HepG2 (cell line): ENCODE data around the gene GCH1. TPM values are rescaled to one million over a fixed set of nuclear protein-coding genes. Genes with fewer than 3 reads are reported as not detected.
A peak's percentile ranks its signal among the peaks of the same experiment; 100 is the strongest.

ENCODE experiments used
- CEBPG ChIP-seq: IDR thresholded peaks from 2 replicates; pipeline ENCODE4 v1.6.1; 2016
- CHD4 ChIP-seq: fragments of 200-600 bp; sonication (generic); IDR thresholded peaks from 2 replicates; pipeline ENCODE4 v1.7.0; 2017; ENCODE audit warnings: mild to moderate bottlenecking, low read length, borderline replicate concordance
- EP300 ChIP-seq, 3 experiments: sonication (generic) in 1 of 3; formaldehyde crosslinking in 1 of 3; IDR thresholded peaks; 2 replicates each; pipeline versions ENCODE4 v1.5.1 to v1.6.1; 2011 to 2020; ENCODE audit warnings: low read depth in 2 of 3, low read length in 2 of 3, borderline replicate concordance in 1 of 3, improper control_type of control experiment in 1 of 3, mild to moderate bottlenecking in 1 of 3, missing genetic modification reagents in 1 of 3, moderate library complexity in 1 of 3
- FOXK1 ChIP-seq: sonication (generic); formaldehyde crosslinking; IDR thresholded peaks from 2 replicates; pipeline ENCODE4 v1.4.0; 2020; ENCODE audit warnings: low read depth, missing genetic modification reagents, borderline replicate concordance
- FOXP1 ChIP-seq, 2 experiments: fragments of 450-650 bp in 1 of 2; IDR thresholded peaks; 2 replicates each; pipeline ENCODE4 v1.6.1; 2017 to 2018; ENCODE audit warnings: antibody characterized with exemption in 1 of 2
- KLF16 ChIP-seq, 2 experiments: sonication (generic) in 1 of 2; formaldehyde crosslinking in 1 of 2; IDR thresholded peaks; 2 replicates each; pipeline versions ENCODE4 v1.6.1 to v1.8.0; 2016 to 2023; ENCODE audit warnings: missing genetic modification reagents in 2 of 2, missing compliant biosample characterization in 1 of 2
- KMT2B ChIP-seq: IDR thresholded peaks from 2 replicates; pipeline ENCODE4 v1.6.1; 2016; ENCODE audit warnings: missing genetic modification reagents, missing compliant biosample characterization
- MAZ ChIP-seq, 2 experiments: sonication (generic) in 1 of 2; formaldehyde crosslinking in 1 of 2; IDR thresholded peaks; 2 replicates each; pipeline versions ENCODE4 v1.5.0 to v1.6.1; 2012 to 2020; ENCODE audit warnings: low read depth in 2 of 2, mild to moderate bottlenecking in 2 of 2, borderline replicate concordance in 1 of 2, improper control_type of control experiment in 1 of 2, low read length in 1 of 2, missing genetic modification reagents in 1 of 2, moderate library complexity in 1 of 2
- MED13 ChIP-seq: sonication (generic); formaldehyde crosslinking; IDR thresholded peaks from 2 replicates; pipeline ENCODE4 v1.5.0; 2020; ENCODE audit warnings: missing genetic modification reagents
- MXI1 ChIP-seq: IDR thresholded peaks from 3 replicates; pipeline ENCODE4 v1.6.1; 2012; ENCODE audit warnings: low read depth, low read length, inconsistent platforms, borderline replicate concordance
- POLR2AphosphoS2 ChIP-seq: IDR thresholded peaks from 2 replicates; pipeline ENCODE4 v1.6.1; 2011; ENCODE audit warnings: low read depth, low read length, improper control_type of control experiment
- RAD21 ChIP-seq: fragments of 450-650 bp; formaldehyde crosslinking; IDR thresholded peaks from 2 replicates; pipeline ENCODE4 v1.5.0; 2020; ENCODE audit warnings: mild to moderate bottlenecking
- SAP130 ChIP-seq: IDR thresholded peaks from 2 replicates; pipeline ENCODE4 v1.6.1; 2016; ENCODE audit warnings: low read depth
- SIX1 ChIP-seq: sonication (generic); formaldehyde crosslinking; IDR thresholded peaks from 2 replicates; pipeline ENCODE4 v1.4.0; 2020; ENCODE audit warnings: missing genetic modification reagents, borderline replicate concordance
- SOX13 ChIP-seq, 3 experiments: fragments of 450-650 bp in 1 of 3; sonication (generic) in 1 of 3; formaldehyde crosslinking in 1 of 3; IDR thresholded peaks in 2 of 3; conservative IDR thresholded peaks in 1 of 3; 2 replicates each; pipeline versions ENCODE4 v1.5.0 to v1.6.1; 2016 to 2020; ENCODE audit warnings: antibody characterized with exemption in 1 of 3, mild to moderate bottlenecking in 1 of 3, missing compliant biosample characterization in 1 of 3, missing genetic modification reagents in 1 of 3, moderate library complexity in 1 of 3
- STAG1 ChIP-seq: sonication (generic); formaldehyde crosslinking; IDR thresholded peaks from 2 replicates; pipeline ENCODE4 v1.4.0; 2020; ENCODE audit warnings: missing genetic modification reagents
- TSC22D2 ChIP-seq: sonication (generic); formaldehyde crosslinking; IDR thresholded peaks from 2 replicates; pipeline ENCODE4 v1.5.1; 2020; ENCODE audit warnings: missing genetic modification reagents, mild to moderate bottlenecking, borderline replicate concordance
- ZBTB38 ChIP-seq: sonication (generic); formaldehyde crosslinking; IDR thresholded peaks from 2 replicates; pipeline ENCODE4 v1.5.1; 2020; ENCODE audit warnings: mild to moderate bottlenecking, missing genetic modification reagents
- ZMAT3 ChIP-seq: sonication (generic); formaldehyde crosslinking; conservative IDR thresholded peaks from 2 replicates; pipeline ENCODE4 v1.7.0; 2021; ENCODE audit warnings: missing genetic modification reagents
- ZNF205 ChIP-seq: IDR thresholded peaks from 2 replicates; pipeline ENCODE4 v1.6.1; 2018; ENCODE audit warnings: missing biosample characterization, missing genetic modification reagents
- ZNF260 ChIP-seq: sonication (generic); formaldehyde crosslinking; IDR thresholded peaks from 2 replicates; pipeline ENCODE4 v1.4.0; 2020; ENCODE audit warnings: missing genetic modification reagents, low read depth, mild to moderate bottlenecking, borderline replicate concordance
- ZNF564 ChIP-seq: sonication (generic); formaldehyde crosslinking; IDR thresholded peaks from 2 replicates; pipeline ENCODE4 v1.8.1; 2023; ENCODE audit warnings: mild to moderate bottlenecking, missing genetic modification reagents
- ZNF724P ChIP-seq: sonication (generic); formaldehyde crosslinking; IDR thresholded peaks from 2 replicates; pipeline ENCODE4 v1.8.0; 2022; ENCODE audit warnings: missing genetic modification reagents, borderline replicate concordance
- polyA plus RNA-seq, 8 experiments: library from polyadenylated mRNA; depleted of rRNA in 3 of 8; stranded (reverse) in 7 of 8; unstranded in 1 of 8; fragments of >200 nt; fragmentation: Illumina TruSeq in 4 of 8; extraction: Trizol in 4 of 8; gene quantifications; 2 replicates each; pipeline versions ENCODE4 v1.2.1 to v1.2.3, GENCODE V29; 2011 to 2016; ENCODE audit warnings: low read depth in 4 of 8, missing spikeins in 1 of 8, mixed read lengths in 1 of 8; ENCODE audit not compliant: insufficient read depth in 1 of 8
- total RNA-seq, 5 experiments: library from RNA; depleted of rRNA; stranded (reverse); fragments of >200 nt; fragmentation: Illumina TruSeq; extraction: Trizol; gene quantifications; 2 replicates each; pipeline ENCODE4 v1.2.3, GENCODE V29; 2016; ENCODE audit warnings: low read depth in 1 of 5
- TF ChIP-seq, protein P1 (sequence below): IDR thresholded peaks from 2 replicates; pipeline ENCODE4 v1.6.1; 2016; ENCODE audit warnings: low read depth, control low read depth
- TF ChIP-seq, protein P2 (sequence below): sonication (generic); formaldehyde crosslinking; IDR thresholded peaks from 2 replicates; pipeline ENCODE4 v1.5.0; 2020; ENCODE audit warnings: missing genetic modification reagents, mild to moderate bottlenecking, borderline replicate concordance
- TF ChIP-seq, protein P3 (sequence below): sonication (generic); formaldehyde crosslinking; conservative IDR thresholded peaks from 2 replicates; pipeline ENCODE4 v1.8.0; 2022; ENCODE audit warnings: mild to moderate bottlenecking, moderate library complexity, missing genetic modification reagents

The GCH1 gene
- total and polyA plus RNA-seq, 2 of the 13 experiments (the other 11 are each of a cell fraction or from before 2014, with no cell fraction given), result 15.0 to 25.2 TPM

DNA sequence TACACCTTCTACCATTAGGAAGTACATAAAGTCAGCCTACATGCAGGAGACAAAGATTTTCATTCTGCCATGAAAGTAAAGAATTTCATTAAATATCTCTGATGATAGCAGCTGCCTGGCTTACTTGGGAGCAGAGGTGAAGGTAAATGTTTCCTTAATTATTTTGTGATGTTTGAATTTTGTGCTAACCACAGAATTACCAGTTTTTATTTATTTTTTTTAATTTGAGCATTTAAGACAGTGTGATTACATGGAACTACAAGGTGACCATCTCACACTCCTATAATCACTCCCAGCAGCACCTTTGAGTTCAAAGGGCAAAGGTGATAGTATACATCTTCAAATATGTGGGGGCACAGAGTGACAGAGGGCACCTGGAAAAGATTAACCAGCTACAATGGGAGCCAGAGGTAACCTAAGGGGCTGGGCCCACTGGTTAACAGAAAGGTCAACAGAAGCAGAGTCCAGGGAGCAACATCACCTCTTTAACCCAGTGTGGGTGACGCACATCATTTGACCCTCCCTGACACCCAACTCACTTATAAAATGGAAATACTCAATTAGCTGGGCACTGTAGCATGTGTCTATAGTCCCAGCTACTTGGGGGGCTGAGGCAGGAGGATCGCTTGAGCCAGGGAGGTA lies 65.0 kb downstream of the GCH1 start (continued):
- TF ChIP-seq EP300 (IDR thresholded peaks at IDR 0.05; ENCODE audit: low read depth in 2 of 2, low read length in 2 of 2) (peak in 1 of 2 experiments; percentile 89; a peak in 3 of 4 replicates), EP300 (CRISPR knock-in tag; IDR thresholded peaks at IDR 0.05; ENCODE audit: borderline replicate concordance) (peak; percentile 70), ZNF724P (CRISPR knock-in tag) (no peak), TSC22D2 (CRISPR knock-in tag) (no peak), SAP130 (CRISPR knock-in tag) (peak; percentile 84), FOXK1 (no peak), MXI1 (peak; percentile 17; the same call in 1 of the 3 replicates), KLF16 (CRISPR knock-in tag; IDR thresholded peaks at IDR 0.05) (peak in 1 of 2 experiments; percentile 58; a peak in 1 of 4 replicates), POLR2AphosphoS2 (no peak), SIX1 (peak; percentile 67; the same call in 1 of the 2 replicates), ZMAT3 (CRISPR knock-in tag) (peak; percentile 58; the same call in 1 of the 2 replicates), MAZ (IDR thresholded peaks at IDR 0.05; ENCODE audit: borderline replicate concordance, low read depth, low read length) (no peak), MAZ (CRISPR knock-in tag; IDR thresholded peaks at IDR 0.05; ENCODE audit: low read depth) (peak; percentile 65), ZNF564 (CRISPR knock-in tag) (no peak), RAD21 (CRISPR knock-in tag) (no peak), ZNF205 (CRISPR knock-in tag) (peak; percentile 84), STAG1 (CRISPR knock-in tag) (peak; percentile 5; the same call in 1 of the 2 replicates), ZBTB38 (CRISPR knock-in tag) (no peak), ZNF260 (CRISPR knock-in tag) (no peak), FOXP1 (IDR thresholded peaks at IDR 0.05) (peak; percentile 51; the same call in 1 of the 2 replicates), FOXP1 (CRISPR knock-in tag; IDR thresholded peaks at IDR 0.05) (peak; percentile 89), KMT2B (peak; percentile 37; the same call in 1 of the 2 replicates), SOX13 (IDR thresholded peaks at IDR 0.05) (no peak), SOX13 (CRISPR knock-in tag; conservative IDR thresholded peaks at IDR 0.05 in 1 of 2, IDR thresholded peaks at IDR 0.05 in 1 of 2) (peak in 1 of 2 experiments; percentile 90; a peak in 2 of 4 replicates), CHD4 (peak; percentile 88; the same call in 1 of the 2 replicates), MED13 (no peak), CEBPG (CRISPR knock-in tag) (peak; percentile 45; the same call in 1 of the 2 replicates)
- TF ChIP-seq, protein P1, sequence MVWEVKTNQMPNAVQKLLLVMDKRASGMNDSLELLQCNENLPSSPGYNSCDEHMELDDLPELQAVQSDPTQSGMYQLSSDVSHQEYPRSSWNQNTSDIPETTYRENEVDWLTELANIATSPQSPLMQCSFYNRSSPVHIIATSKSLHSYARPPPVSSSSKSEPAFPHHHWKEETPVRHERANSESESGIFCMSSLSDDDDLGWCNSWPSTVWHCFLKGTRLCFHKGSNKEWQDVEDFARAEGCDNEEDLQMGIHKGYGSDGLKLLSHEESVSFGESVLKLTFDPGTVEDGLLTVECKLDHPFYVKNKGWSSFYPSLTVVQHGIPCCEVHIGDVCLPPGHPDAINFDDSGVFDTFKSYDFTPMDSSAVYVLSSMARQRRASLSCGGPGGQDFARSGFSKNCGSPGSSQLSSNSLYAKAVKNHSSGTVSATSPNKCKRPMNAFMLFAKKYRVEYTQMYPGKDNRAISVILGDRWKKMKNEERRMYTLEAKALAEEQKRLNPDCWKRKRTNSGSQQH (CRISPR knock-in tag), result 0 out of 2 replicates have a peak, but pooled peaks have one; percentile 23
- TF ChIP-seq, protein P2, sequence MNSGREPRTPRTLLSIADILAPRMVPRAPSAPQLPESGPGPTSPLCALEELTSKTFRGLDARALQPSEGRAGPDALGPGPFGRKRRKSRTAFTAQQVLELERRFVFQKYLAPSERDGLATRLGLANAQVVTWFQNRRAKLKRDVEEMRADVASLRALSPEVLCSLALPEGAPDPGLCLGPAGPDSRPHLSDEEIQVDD (CRISPR knock-in tag), result no peak
- TF ChIP-seq, protein P3, sequence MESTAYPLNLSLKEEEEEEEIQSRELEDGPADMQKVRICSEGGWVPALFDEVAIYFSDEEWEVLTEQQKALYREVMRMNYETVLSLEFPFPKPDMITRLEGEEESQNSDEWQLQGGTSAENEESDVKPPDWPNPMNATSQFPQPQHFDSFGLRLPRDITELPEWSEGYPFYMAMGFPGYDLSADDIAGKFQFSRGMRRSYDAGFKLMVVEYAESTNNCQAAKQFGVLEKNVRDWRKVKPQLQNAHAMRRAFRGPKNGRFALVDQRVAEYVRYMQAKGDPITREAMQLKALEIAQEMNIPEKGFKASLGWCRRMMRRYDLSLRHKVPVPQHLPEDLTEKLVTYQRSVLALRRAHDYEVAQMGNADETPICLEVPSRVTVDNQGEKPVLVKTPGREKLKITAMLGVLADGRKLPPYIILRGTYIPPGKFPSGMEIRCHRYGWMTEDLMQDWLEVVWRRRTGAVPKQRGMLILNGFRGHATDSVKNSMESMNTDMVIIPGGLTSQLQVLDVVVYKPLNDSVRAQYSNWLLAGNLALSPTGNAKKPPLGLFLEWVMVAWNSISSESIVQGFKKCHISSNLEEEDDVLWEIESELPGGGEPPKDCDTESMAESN (CRISPR knock-in tag), result no peak
